AG08396 (cell line): ENCODE results near the gene KRTAP16-1.
"Not testable (repeated sequence)": the region's sequence is repeated elsewhere in the genome, so short reads cannot be mapped to it uniquely, and the experiment has no call there.

Experiments used
- DNase-seq: peaks from one replicate; pipeline ENCODE4 v3.0.0; 2012; ENCODE audit warnings: low spot score, mixed read lengths

The KRTAP16-1 gene, protein sequence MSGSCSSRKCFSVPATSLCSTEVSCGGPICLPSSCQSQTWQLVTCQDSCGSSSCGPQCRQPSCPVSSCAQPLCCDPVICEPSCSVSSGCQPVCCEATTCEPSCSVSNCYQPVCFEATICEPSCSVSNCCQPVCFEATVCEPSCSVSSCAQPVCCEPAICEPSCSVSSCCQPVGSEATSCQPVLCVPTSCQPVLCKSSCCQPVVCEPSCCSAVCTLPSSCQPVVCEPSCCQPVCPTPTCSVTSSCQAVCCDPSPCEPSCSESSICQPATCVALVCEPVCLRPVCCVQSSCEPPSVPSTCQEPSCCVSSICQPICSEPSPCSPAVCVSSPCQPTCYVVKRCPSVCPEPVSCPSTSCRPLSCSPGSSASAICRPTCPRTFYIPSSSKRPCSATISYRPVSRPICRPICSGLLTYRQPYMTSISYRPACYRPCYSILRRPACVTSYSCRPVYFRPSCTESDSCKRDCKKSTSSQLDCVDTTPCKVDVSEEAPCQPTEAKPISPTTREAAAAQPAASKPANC

DNA sequence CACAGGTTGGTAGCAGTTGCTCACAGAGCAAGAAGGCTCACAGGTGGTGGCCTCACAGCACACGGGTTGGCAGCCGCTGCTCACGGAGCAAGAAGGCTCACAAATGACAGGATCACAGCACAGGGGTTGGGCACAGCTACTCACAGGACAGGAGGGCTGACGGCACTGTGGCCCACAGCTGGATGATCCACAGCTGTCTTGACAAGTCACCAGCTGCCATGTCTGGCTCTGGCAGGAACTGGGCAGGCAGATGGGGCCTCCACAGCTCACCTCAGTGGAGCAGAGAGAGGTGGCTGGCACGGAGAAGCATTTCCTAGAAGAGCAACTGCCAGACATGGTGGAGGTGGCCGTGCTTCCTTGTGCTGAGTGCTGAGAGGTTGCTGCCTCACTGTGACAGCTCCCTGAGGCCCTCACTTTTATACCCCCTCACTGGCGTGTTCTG, at the start of gene KRTAP16-1:
Gene KRTAP16-1, minus strand, starts transcription at position 392 of the 442 bp plus-strand sequence. Its CDS starts 56 bp downstream, at position 336.
- DNase-seq = no peak

DNA sequence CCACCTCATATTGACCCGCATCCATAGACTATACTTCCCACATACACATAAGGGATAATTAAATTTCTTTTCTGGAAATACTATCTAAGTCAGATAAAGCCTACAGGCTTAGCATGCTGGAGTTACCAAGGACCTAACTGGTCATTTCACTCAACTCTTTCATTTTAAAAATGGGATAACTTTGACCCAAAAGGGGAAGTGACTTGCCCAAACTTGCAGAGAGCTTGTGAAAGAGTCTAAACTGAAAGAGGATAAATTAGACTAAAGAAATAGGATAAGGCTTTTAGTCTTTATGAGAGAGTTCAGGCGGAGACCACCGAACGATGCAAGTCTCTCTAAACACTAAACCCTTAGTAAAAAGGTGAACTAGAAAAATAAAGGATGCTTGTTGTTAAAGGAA, 45.4 kb upstream of the KRTAP16-1 start:
- DNase-seq = no peak

DNA sequence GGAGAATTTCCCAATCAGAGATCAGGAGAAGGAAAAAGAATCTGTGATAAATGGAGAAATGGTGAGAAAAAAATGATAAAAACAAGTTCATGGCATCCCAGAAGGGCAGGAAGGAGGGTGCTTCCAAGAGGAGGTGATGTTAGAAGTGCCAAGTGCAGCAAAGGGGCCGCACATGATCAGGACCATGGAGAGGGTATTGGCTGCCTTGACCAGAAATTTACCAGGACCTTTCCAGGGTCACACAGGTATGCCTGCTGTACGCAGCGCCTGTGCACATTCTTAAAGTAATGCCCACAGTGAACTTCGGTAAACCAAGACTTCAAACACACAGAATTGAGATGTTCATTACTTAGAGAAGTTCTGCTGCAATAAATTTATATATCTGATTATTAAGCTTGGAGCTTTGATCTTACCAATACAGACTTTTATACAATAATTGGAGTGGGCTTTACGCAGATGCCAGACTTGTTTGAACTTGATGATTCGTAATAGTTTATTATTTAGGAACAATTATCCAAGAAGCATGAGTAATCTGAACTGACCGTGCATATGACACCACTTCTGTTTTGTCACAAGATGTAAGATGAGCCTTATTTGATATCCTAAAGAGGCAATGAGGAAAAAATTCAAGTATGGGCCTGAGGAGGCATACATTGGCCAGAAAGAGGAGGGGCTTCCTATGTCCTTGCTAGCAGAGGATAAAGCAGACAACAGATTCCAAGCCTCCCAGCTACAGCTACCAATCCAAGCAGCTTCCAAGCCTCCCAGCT, 43.7 kb upstream of the KRTAP16-1 start:
- DNase-seq = no peak

DNA sequence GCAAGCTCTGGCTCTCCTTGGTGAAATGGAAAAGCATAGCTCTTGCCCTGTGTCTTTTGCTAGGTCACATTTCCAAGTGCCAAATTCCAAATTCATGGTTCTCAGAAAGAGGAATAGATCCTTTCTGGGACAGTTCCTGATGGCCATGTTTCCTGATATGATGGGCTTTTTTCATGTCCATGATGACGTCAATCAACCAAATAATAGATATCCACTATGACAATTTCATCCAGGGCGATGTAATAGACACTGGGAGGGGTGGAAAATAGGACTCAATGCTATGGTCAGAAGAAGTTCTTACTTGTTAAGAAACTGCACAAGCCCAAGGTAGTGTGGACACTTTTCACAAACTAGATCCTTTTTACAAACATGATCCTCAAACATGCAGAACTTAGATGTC, 42.1 kb upstream of the KRTAP16-1 start:
- no peak for DNase-seq

DNA sequence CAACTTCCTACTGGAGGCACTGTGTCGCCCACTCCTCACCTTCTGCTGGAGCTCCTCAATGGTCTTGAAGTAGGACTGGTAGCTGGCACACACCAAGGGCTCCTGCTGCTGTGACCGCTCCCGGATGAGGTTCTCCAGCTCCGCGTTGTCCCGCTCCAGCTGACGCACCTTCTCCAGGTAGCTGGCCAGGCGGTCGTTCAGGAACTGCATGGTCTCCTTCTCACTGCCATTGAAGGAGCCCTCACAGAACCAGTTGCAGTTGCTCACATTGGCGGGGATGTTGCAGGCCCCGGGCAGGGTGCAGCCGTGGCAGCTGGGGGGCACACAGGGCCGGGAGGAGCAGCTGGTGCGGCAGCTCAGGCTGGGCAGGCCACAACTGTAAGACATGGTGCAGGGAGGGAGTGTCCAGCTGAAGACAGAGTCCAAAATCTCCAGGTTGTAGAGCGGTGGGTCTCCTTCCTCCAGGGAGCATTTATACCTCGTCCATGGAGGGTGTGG, 41.3 kb upstream of the KRTAP16-1 start, which contains the start of gene KRT33A:
Gene KRT33A, minus strand, starts transcription at position 448 of the 498 bp plus-strand sequence. Its CDS starts 61 bp downstream, at position 387.
- DNase-seq = not testable (repeated sequence)

DNA sequence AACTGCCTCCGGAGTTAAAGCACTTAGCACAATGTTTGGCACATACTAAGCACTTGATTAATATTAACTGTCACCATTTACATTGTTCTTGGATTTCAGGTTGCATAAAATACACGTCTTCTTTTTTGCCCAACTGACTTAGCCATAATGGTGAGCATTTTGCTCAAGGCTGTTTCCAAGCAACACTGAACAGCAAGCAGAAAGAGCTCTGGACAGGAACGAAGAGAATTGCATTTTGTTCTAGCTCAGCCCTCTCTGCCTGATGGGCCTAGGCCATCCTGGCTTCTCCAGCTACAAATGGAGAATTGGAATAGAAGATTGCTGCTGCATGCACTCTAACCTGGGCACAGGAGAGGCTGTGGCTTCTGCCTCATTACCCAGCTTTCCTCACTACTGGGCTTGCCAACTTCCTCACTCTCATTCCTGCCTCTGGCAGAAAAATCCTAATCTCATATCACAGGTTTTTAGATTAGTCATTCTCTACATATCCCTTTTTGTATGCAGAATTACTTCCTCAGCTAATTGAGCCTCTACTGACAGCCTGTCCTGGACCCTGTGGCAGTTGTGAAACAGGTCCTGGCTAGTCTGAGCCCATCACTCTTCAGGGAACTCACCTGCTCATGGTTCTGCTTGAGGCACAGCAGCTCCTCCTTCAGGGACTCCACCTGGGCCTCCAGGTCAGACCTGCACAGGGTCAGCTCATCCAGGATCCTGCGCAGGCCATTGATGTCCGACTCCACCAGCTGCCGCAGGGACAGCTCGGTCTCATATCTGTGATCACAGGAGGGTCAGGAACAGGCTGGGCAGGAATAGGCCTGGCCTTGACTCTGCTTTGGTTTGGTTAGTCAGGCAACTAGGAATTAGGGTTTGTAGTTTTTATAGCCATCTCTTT, 39.0 kb upstream of the KRTAP16-1 start:
- DNase-seq = no peak

DNA sequence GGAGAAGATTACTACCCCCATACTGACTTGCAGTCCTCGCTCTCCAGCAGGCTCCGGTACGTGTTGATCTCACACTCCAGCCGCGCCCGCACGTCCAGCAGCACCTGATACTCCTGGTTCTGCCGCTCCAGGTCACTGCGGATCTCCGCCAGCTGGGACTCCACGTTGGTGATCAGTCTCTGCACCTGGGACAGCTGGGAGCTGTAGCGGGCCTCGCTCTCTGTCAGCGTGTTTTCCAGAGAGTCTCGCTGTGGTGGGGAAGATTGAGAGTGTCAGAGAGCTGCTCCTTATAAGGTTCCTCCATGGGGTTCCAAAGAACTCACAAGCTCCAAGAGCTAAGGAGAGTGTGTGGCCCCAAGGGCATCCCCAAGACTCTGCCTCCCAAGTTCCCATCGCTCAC, 37.3 kb upstream of the KRTAP16-1 start:
- not testable (repeated sequence) for DNase-seq

DNA sequence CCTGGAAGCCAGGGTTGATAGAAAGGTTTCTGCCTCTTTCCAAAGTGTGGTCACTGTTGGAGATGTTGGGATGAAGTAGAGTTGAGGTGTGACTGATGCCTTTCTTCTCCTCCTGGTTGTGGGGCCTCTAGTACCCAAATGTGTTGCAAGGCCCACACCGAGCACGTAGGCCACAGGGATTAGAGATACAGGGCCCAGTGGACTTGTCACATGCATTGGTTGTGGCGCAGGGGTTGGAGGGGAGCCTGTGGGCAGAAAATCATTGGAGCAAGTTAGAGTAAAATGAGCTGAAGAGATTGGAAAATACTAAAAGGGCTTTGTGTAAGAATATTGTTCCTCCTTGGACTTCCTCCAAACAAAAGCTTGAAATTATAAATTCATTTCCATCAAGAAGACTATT, 36.9 kb upstream of the KRTAP16-1 start:
- DNase-seq = no peak

DNA sequence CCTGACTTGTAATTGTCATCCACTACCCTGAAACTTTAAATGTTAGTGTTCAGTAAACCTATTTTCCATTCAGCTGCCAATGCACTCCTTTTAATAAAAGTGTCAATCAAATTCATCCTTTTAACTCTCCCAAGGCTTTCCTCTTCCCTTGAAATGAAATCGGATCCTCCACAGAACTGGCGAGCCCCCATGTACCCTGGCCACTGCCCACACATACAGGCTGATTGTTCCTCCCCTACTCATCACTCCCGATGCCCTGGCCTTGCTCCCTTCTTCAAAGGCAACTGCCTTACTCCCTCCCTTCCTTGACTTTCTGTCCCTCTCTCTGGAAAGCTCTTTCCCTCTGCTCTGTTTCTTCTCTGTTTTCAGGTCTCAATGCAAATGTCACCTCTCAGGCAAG, 33.9 kb upstream of the KRTAP16-1 start:
- DNase-seq = no peak

DNA sequence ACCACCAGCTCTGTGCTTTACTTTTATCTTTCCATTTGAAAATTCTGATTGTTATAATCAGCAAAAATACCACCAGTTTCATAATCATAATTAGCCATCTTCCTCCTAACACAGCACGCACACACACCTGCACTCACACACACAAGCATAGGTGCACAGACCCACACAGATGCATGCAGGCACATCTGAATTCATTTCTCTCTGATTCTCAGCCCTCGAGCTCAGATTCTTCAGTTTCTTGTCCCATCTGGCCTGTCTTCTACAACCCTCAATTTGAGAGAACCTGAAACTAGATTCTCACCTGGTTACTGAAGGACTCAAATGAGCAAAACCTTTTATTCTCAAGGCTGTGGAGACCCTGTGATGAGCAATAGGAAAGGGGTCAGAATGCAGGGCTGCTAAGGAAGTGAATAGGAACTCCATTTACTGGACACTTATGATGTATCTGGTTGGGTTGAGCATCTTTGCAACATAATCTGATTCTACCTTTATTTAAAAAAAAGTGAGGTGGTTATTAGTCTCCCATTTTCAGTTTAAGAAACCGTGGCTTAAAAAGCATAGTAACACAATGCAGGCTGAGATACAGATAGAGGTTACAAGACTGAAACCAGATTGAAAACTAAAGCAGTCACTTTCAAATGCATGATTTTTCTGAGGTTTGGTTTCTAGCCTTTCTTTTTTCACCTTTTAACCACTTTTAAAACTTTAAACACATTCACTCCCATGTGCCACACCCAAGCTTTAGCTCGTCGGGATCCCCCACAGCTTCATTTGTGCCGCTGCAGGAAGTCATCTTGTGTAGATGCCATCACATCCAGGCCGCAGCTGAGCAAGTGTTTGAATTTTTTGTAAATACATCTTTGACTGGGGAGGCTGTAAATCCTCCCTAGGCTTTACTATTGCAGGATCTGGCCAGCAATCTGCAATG, 32.1 kb upstream of the KRTAP16-1 start:
- DNase-seq = no peak

DNA sequence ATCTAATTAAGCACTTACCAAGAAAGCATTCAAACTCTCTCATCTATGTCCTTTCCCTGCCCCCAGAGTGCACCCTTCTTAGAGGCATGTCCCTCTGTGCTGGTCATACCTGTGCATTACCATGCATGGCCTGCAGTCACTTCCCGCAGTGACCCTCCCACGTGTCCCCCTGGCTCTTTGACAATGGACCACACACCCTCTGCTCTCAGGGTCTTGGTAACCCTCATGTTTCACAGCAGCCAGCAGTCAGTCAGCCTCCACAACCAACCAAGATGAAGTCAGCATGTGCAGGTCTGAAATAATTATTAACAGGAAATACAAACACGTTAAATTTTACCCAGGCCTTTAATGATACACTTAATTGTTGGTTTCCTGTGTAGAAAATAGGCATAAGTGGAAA, 31.4 kb upstream of the KRTAP16-1 start:
- no peak for DNase-seq

DNA sequence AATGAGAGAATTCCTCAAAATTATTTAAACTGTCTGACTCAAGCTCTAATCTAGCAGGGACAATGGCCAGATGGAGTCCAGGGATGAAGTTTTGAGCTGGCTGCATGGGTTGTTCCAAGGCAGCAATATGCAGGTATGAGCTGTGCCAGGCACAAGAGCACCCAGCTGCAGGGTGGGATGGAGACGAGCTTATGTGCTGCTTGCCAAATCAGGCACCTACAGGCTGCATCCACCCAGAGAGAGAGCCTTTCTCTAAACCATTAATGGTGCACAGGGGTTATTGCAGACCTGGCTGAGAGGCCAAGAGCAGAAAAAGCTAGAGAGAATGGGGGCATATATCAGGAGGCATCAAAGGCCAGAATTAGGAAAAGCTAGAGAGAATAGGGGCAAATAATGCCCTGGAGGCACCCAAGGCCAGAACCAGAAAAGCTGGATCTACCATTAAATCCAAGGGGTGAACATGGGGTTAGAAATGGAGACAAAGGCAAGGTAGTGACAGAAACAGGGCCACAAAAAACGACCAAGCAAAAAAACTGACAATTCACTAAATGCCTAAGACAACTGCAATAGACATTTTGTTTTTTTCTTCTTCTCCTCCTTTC, 30.6 kb upstream of the KRTAP16-1 start:
- DNase-seq = no peak

DNA sequence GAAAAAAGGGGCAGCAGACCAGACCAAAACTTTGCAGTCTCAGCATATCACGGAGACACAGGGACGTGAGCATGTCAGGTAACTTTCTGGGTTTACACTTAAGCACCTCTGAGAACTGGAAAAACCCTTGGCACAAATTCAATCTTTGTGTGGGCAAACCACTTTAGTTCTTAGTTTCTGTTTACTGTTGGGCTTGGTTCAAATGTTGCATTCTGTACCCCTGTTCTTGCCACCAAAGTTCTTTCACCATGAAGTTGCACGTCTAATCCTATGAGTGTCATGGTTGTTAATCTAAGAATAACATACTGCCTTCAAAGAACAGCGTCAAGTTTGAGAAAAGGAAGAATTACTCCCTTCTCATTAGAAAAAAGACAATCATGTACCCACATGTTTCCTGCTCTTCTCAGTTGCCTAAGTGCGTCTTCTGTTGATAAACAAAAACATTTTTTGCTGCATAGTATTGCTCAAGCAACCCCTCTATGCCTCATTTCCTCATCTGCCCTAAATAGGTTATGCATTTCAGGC, 29.9 kb upstream of the KRTAP16-1 start:
- no peak for DNase-seq

DNA sequence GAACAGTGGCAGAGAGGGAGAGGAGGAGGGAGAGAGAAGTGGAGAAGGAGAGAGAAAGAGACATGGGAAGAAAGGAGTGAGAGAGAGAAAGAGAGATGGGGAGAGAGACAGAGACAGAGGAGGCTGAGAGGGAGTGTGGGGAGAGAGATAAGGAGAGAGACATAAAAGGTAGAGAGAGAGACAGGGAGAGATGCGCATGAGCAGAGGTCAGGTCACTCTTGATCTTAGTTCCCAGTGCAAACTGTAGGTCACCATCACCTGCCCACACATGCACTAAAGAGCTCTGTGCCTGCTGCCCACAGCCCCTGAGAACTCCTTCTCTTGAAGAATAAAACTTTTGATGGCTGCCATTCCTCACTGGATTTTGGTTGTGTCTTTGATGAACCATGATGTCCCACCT, 26.6 kb upstream of the KRTAP16-1 start:
- no peak for DNase-seq

DNA sequence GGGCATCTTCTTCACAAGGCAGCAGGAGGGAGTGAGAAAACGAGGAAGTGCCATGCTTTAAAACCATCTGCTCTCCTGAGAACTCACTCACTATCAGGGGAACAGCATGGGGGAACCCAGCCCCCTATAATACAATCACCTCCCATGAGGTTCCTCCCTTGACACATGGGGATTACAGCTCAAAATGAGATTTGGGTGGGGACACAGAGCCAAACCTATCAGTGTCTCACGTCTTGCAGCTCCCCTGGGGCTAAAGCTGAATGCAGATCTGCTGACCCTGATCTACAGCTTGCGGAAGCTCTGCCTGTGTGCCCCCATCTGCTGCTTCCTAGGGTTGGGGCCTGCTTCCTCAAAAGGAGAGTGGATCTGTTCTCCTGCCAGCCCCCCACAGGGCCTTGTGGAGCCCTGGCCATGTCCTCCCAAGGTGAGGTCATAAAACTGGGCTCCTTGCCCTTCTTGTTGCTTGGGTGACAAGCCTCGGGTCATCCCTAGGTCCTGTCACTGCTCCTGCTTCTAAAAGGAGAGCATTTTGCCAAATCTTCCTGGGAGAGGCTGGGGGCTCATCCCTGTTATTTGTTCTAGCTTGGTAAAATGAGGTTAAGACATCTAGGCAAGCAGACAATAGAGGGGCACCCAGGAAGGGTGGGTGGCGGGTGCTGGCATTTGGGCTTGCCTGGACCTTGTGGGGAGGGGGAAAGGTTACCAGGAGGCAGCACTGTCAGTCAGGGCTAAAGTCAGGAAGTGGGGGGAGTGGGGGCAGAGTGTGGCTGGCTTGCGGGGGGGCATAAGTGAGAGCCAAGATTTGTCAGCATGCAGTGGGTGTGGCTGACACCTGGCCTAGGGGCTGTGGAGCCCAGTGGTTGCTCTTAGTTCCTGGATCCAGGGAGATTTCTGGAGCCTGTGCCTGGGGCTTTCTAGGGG, 25.5 kb upstream of the KRTAP16-1 start:
- DNase-seq = no peak

DNA sequence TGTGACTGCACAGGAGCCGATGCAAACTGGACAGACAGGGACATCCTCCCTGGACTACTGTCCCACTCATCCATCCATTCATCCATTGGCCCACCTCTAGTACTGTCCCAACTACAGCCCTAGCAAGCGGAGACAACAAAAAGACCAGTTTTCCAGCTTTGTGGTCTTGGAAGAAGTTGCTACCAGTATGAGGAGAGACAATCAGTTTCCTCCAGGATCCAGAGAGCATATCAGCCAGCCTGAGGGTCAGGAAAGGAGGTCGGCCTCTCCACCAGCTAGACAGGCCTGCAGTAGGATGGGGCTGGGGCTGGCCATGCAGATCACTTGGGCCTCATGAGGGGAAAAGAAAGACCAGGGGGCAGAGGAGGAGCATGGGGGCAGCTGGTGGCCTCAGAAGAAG, 24.7 kb upstream of the KRTAP16-1 start:
- no peak for DNase-seq

DNA sequence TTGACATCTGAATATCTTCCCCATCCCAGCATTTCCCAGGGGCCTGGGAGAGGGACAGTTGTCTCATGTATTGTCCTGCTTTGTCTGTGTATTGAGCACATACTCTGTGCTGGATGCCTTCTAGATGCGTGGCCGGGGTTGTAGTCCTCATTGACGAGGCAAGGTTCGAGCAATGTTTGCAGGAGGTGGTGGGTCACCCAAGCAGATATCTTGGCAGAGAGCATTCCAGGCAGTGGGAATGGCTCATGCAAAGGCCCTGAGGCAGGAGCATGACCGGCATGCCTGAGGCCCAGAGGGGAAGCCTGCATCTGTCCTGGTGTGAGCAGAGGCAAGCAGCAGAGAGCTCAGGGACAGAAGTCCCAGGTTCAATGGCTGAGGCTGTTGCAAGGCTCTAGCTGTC, 24.0 kb upstream of the KRTAP16-1 start:
- no peak for DNase-seq

DNA sequence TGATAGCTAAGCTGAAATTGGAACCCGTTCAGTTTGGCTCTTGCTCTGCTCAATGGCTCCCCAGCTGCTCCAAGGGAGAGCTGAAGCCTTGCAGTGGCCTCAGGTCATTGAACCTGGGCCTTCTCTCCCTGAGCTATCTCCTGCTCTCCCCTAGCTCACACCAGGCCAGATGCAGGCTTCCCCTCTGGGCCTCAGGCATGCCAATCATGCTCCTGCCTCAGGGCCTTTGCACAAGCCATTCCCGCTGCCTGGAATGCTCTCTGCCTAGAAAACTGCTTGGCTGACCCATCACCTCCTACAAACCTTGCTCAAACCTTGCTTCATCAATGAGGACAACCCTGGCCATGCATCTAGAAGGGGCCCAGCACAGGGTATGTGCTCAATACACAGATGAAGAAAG, 23.1 kb upstream of the KRTAP16-1 start:
- no peak for DNase-seq

DNA sequence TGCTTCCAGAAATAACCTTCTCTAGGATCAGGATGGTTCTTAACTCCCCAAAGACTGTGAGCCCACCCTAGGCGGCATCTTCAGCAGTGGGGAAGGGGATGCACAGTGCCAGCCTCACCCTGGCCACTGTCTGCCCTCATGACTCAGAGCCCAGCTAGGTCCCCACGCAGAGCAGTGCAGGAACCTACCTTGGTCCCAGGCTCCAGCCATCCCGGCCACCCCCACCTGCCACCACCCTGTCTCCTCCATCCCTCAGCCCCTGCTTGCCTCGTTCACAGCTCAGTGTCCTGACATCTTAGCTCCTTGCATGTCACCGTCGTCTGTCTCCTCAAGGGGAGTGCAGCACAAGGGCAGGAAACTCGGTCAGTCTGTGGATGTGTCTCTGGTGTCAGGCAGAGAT, 22.5 kb upstream of the KRTAP16-1 start:
- DNase-seq = no peak
